ENCODE results near the gene CSH2. TPM values are rescaled to one million over a fixed set of nuclear protein-coding genes. Genes with fewer than 3 reads are reported as not detected.

Gene CSH2
- total and polyA plus RNA-seq, 2 of the 8 experiments (the other 6 are each of a cell fraction or from before 2014, with no cell fraction given): 0.43 TPM; not detected in 1

DNA sequence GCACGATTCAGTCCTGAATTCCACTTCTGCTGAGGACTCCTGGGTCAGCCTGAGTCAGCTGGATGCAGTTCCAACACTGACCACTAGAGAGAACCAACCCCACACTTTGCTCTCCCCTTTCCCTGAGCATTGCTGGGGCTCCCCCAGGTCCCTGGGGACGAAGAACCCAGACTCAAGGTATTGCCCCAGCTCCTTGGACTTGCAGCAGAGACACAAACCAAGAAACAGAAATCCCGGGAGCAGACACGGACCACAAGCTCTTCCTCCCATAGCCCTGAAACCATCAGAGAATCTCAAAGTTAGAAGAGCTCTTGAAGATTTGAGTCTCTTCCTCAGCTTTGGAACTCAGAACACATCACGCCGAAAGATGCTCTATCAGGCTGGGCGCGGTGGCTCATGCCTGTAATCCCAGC is 45.8 kb upstream of the CSH2 start:
- Histone ChIP-seq H3K9me3 (ENCODE audit: insufficient read depth in 2 of 2, low read depth in 1 of 2, low read length in 1 of 2) (no peaks in the 10 kb centered on the region), H3K27me3 (replicated peaks in 1 of 4; ENCODE audit: control insufficient read depth in 3 of 4, extremely low read depth in 1 of 4, insufficient read depth in 3 of 4, low read length in 3 of 4) (no peaks in the 10 kb centered on the region), H2BK5ac (ENCODE audit: low read depth, low read length) (no peak overlapping the region), H3K56ac (replicated peaks; ENCODE audit: insufficient read length, low read depth, low read length) (no peak overlapping the region), H2BK12ac (ENCODE audit: low read depth, low read length) (peak overlapping the region; percentile 68; the same call in 1 of the 2 replicates), H3K4me3 (ENCODE audit: extremely low read depth in 1 of 4, insufficient read depth in 2 of 4, low read depth in 3 of 4, low read length in 4 of 4) (no peak overlapping the region), H3K4me2 (ENCODE audit: insufficient read depth in 1 of 2, low read depth in 2 of 2, low read length in 2 of 2) (no peak overlapping the region; a peak in 1 of 4 replicates), H3K79me1 (ENCODE audit: low read depth, low read length) (no peaks in the 10 kb centered on the region), H3K79me2 (ENCODE audit: control insufficient read depth in 1 of 2, insufficient read depth in 2 of 2, low read length in 2 of 2) (no peaks in the 10 kb centered on the region), H3K4ac (replicated peaks; ENCODE audit: insufficient read length, low read depth, low read length) (no peak overlapping the region), H2BK15ac (ENCODE audit: low read length) (no peak overlapping the region), H2BK120ac (replicated peaks; ENCODE audit: low read depth, low read length) (no peak overlapping the region), H3K18ac (ENCODE audit: extremely low read depth, low read length) (no peak overlapping the region), H3K4me1 (replicated peaks in 1 of 4; ENCODE audit: control insufficient read depth in 3 of 4, insufficient read depth in 4 of 4, low read length in 3 of 4) (peaks cover 0 to 5% (median under 1%) of the 10 kb centered on the region in 4 experiments; a peak in 3 of 7 replicates), H3K14ac (ENCODE audit: insufficient read length) (no peak overlapping the region), H2AK5ac (ENCODE audit: low read depth, low read length) (no peak overlapping the region), H4K20me1 (replicated peaks in 1 of 2; ENCODE audit: control insufficient read depth in 1 of 2, insufficient read depth in 2 of 2, low read length in 2 of 2) (no peaks in the 10 kb centered on the region), H4K8ac (ENCODE audit: extremely low read depth, insufficient read depth, low read length) (peak overlapping the region; percentile 71; the same call in 1 of the 2 replicates), H4K91ac (replicated peaks; ENCODE audit: insufficient read length, low read length) (no peak overlapping the region), H2AFZ (ENCODE audit: low read length) (0 out of 2 replicates have a peak overlapping the region, but pooled peaks have one; percentile 63), H3K36me3 (ENCODE audit: control insufficient read depth in 2 of 4, insufficient read depth in 4 of 4, low read length in 3 of 4) (no peaks in the 10 kb centered on the region), H3K23me2 (ENCODE audit: low read depth, low read length) (no peaks in the 10 kb centered on the region; the same call in 1 of the 2 replicates), H2BK20ac (ENCODE audit: low read length) (no peak overlapping the region), H3K27ac (ENCODE audit: low read depth, low read length) (no peak overlapping the region), H3K23ac (ENCODE audit: insufficient read length) (no peak overlapping the region), H3K9ac (replicated peaks in 1 of 4; ENCODE audit: extremely low read depth in 1 of 4, low read depth in 3 of 4, low read length in 3 of 4) (no peak overlapping the region), H4K5ac (ENCODE audit: insufficient read length, low read depth, low read length) (no peak overlapping the region)
- POLR2A ChIA-PET (ENCODE audit: partially characterized antibody): interaction anchor here (1.0 to 2.5 kb wide), 6 partner anchors 13 to 586 kb away, joined by 3 to 13 read pairs (median 4); partner anchors contain the start of gene CD79B
- WGBS, 2 experiments (ENCODE audit: extremely low coverage in 1 of 2, insufficient coverage in 1 of 2, insufficient read length in 1 of 2, insufficient replicate concordance in 2 of 2, low coverage in 1 of 2, low lambda C conversion rate in 2 of 2, missing lambda C conversion rate in 1 of 2): 64% methylated on average over 8 of the region's 8 CpGs; no CpG with 5 or more reads in 1 of the 2 experiments
- CTCF ChIA-PET (ENCODE audit: partially characterized antibody): interaction anchor here (0.7 to 11.2 kb wide), 46 partner anchors 8 to 315 kb away, joined by 3 to 270 read pairs (median 8); partner anchors contain the start of genes CD79B, CSHL1, GH2 and PRR29
- DNase-seq (ENCODE audit: low read depth in 1 of 2, low spot score in 2 of 2) (peak in 1 of 2 experiments; percentile 85), FAIRE-seq (no peak)
- TF ChIP-seq FOSL1 (IDR thresholded peaks at IDR 0.05; ENCODE audit: insufficient read depth, low read depth, low read length): no peak
- TF ChIP-seq SP1 (IDR thresholded peaks at IDR 0.05; ENCODE audit: low read depth, low read length): no peak
- TF ChIP-seq, protein P1, sequence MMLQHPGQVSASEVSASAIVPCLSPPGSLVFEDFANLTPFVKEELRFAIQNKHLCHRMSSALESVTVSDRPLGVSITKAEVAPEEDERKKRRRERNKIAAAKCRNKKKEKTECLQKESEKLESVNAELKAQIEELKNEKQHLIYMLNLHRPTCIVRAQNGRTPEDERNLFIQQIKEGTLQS (IDR thresholded peaks at IDR 0.05; ENCODE audit: insufficient read depth, low read depth, low read length): no peak
- TF ChIP-seq EP300 (IDR thresholded peaks at IDR 0.05; ENCODE audit: borderline replicate concordance in 1 of 2, low read depth in 2 of 2, low read length in 2 of 2): no peak
- TF ChIP-seq CBX8 (IDR thresholded peaks at IDR 0.05; ENCODE audit: borderline replicate concordance, low read depth, low read length): no peak
- no peak for TF ChIP-seq ASH2L (IDR thresholded peaks at IDR 0.05; ENCODE audit: low read length)
- no peak for TF ChIP-seq SIRT6 (IDR thresholded peaks at IDR 0.05; ENCODE audit: low read length)
- TF ChIP-seq TAF1 (IDR thresholded peaks at IDR 0.05; ENCODE audit: low read depth, low read length): no peak
- TF ChIP-seq, protein P2, sequence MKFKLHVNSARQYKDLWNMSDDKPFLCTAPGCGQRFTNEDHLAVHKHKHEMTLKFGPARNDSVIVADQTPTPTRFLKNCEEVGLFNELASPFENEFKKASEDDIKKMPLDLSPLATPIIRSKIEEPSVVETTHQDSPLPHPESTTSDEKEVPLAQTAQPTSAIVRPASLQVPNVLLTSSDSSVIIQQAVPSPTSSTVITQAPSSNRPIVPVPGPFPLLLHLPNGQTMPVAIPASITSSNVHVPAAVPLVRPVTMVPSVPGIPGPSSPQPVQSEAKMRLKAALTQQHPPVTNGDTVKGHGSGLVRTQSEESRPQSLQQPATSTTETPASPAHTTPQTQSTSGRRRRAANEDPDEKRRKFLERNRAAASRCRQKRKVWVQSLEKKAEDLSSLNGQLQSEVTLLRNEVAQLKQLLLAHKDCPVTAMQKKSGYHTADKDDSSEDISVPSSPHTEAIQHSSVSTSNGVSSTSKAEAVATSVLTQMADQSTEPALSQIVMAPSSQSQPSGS (IDR thresholded peaks at IDR 0.05; ENCODE audit: low read length): no peak
- no peak for TF ChIP-seq EGR1 (IDR thresholded peaks at IDR 0.05; ENCODE audit: borderline replicate concordance, low read depth, low read length)

Measured in H1 (cell line).